Stimulated activated CD8-positive, alpha-beta memory T cell treated with anti-CD3 and anti-CD28 coated beads, Interleukin-7, amount 100 ng/mL, for 48 hours (primary cell): ENCODE measurements around the gene NSUN3.
"Not testable (repeated sequence)": the region's sequence is repeated elsewhere in the genome, so short reads cannot be mapped to it uniquely, and the experiment has no call there.

Experiments used
- DNase-seq, 2 donors: peaks; one replicate each; pipeline ENCODE4 v3.0.0-alpha.2; 2020; ENCODE audit warnings: low read depth in 1 of 2; ENCODE audit errors: extremely low read depth in 1 of 2

NSUN3 gene

GRCh38 chr3:94066506-94067500 is 3.9 kb downstream of the NSUN3 start:
- DNase-seq = no peak

- no peak for DNase-seq
Measured at GRCh38 chr3:94069194-94069813, 6.4 kb downstream of the NSUN3 start.

GRCh38 chr3:94070341-94070911 is 7.6 kb downstream of the NSUN3 start:
- DNase-seq = no peak

- no peak for DNase-seq
Measured at GRCh38 chr3:94071713-94072284, 8.9 kb downstream of the NSUN3 start.

- DNase-seq = no peak
Measured at GRCh38 chr3:94076055-94076454, 13.2 kb downstream of the NSUN3 start.

- DNase-seq = not testable (repeated sequence)
Measured at GRCh38 chr3:94080552-94080951, 17.7 kb downstream of the NSUN3 start.

GRCh38 chr3:94081884-94082283 is 19.0 kb downstream of the NSUN3 start:
- DNase-seq = no peak

GRCh38 chr3:94082391-94082937 is 19.6 kb downstream of the NSUN3 start:
- DNase-seq = no peak

- DNase-seq = no peak
Measured at GRCh38 chr3:94083261-94083660, 20.4 kb downstream of the NSUN3 start.

- no peak for DNase-seq
Measured at GRCh38 chr3:94089126-94089525, 26.3 kb downstream of the NSUN3 start.

GRCh38 chr3:94092086-94092485 is 29.2 kb downstream of the NSUN3 start:
- no peak for DNase-seq

- DNase-seq = no peak
Measured at GRCh38 chr3:94093151-94093550, 30.3 kb downstream of the NSUN3 start.

GRCh38 chr3:94095111-94095510 is 32.2 kb downstream of the NSUN3 start:
- DNase-seq = no peak

- DNase-seq = no peak
Measured at GRCh38 chr3:94098452-94098851, 35.6 kb downstream of the NSUN3 start.

- no peak for DNase-seq
Measured at GRCh38 chr3:94099311-94099710, 36.5 kb downstream of the NSUN3 start.

- no peak for DNase-seq
Measured at GRCh38 chr3:94101860-94102259, 39.0 kb downstream of the NSUN3 start.

GRCh38 chr3:94106268-94106667 is 43.4 kb downstream of the NSUN3 start:
- DNase-seq = no peak

GRCh38 chr3:94110232-94110631 is 47.4 kb downstream of the NSUN3 start:
- DNase-seq = not testable (repeated sequence)

GRCh38 chr3:94110854-94111253 is 48.0 kb downstream of the NSUN3 start:
- DNase-seq = no peak

GRCh38 chr3:94114666-94115065 is 51.8 kb downstream of the NSUN3 start:
- no peak for DNase-seq

- no peak for DNase-seq
Measured at GRCh38 chr3:94115482-94115881, 52.6 kb downstream of the NSUN3 start.
